IMR-90 (cell line): Measurements from ENCODE around the gene MYH11. TPM values are rescaled to one million over a fixed set of nuclear protein-coding genes. Genes with fewer than 3 reads are reported as not detected.
A peak's percentile ranks its signal among the peaks of the same experiment; 100 is the strongest.

Source experiments
- ATAC-seq: fragments of 200-7000 bp; cut with Tn5 transposase; 2 replicates; pipeline ENCODE4 v1.9.1; 2020; ENCODE audit warnings: low read depth, mild to moderate bottlenecking, moderate library complexity
- BruUV-seq: library from RNA; stranded (reverse); fragments of 400-500 nt; replicated peaks from 2 replicates; lab custom pipeline; 2021; lab: Mats Ljungman, UMichigan
- CTCF ChIA-PET: fragments of 300-600 bp; formaldehyde crosslinking; extraction: SDS; loops from one replicate; lab custom pipeline; 2021; ENCODE audit warnings: antibody characterized with exemption; lab: Yijun Ruan, JAX
- POLR2A ChIA-PET: fragments of 300-600 bp; sonication (Branson Sonifier 250); formaldehyde crosslinking; loops from one replicate; lab custom pipeline; 2022; ENCODE audit warnings: antibody characterized with exemption; ENCODE audit not compliant: unreplicated experiment; lab: Charles Lee
- DNase-seq: peaks from one replicate; pipeline ENCODE4 v3.0.0; 2013
- H2AFZ ChIP-seq: replicated peaks from 2 replicates; pipeline ENCODE3; 2013; ENCODE audit warnings: low read length, mild to moderate bottlenecking; ENCODE audit not compliant: poor library complexity
- H2AK5ac ChIP-seq: 2 replicates; pipeline ENCODE4 v1.6.1; 2013; ENCODE audit warnings: low read depth, low read length, inconsistent platforms
- H2AK9ac ChIP-seq: replicated peaks from 2 replicates; pipeline ENCODE3; 2013; ENCODE audit warnings: mild to moderate bottlenecking, low read depth, low read length, moderate library complexity; ENCODE audit not compliant: poor library complexity
- H2BK120ac ChIP-seq: 2 replicates; pipeline ENCODE4 v1.6.1; 2013; ENCODE audit warnings: low read depth, low read length, inconsistent platforms
- H2BK15ac ChIP-seq: 3 replicates; pipeline ENCODE4 v1.6.1; 2013; ENCODE audit warnings: low read depth, low read length, inconsistent platforms
- H2BK20ac ChIP-seq: 2 replicates; pipeline ENCODE4 v1.6.1; 2013; ENCODE audit warnings: low read depth, mild to moderate bottlenecking, inconsistent platforms, low read length, moderate library complexity
- H2BK5ac ChIP-seq: 2 replicates; pipeline ENCODE4 v1.6.1; 2013; ENCODE audit warnings: mild to moderate bottlenecking, low read depth, low read length, inconsistent platforms; ENCODE audit not compliant: poor library complexity, severe bottlenecking
- H3K14ac ChIP-seq: replicated peaks from 2 replicates; pipeline ENCODE4 v1.6.1; 2013; ENCODE audit warnings: low read depth, low read length, inconsistent platforms
- H3K18ac ChIP-seq: 2 replicates; pipeline ENCODE4 v1.6.1; 2013; ENCODE audit warnings: low read depth, low read length, control low read depth
- H3K23ac ChIP-seq: 2 replicates; pipeline ENCODE4 v1.6.1; 2013; ENCODE audit warnings: low read depth, low read length, inconsistent platforms
- H3K27ac ChIP-seq: 2 replicates; pipeline ENCODE4 v1.5.1; 2013; ENCODE audit warnings: mild to moderate bottlenecking, control low read depth, low read length; ENCODE audit not compliant: insufficient read depth
- H3K27me3 ChIP-seq: 2 replicates; pipeline ENCODE4 v1.6.1; 2013; ENCODE audit warnings: low read length; ENCODE audit not compliant: control insufficient read depth, insufficient read depth
- H3K36me3 ChIP-seq: 2 replicates; pipeline ENCODE4 v1.6.1; 2013; ENCODE audit warnings: low read length, mixed read lengths; ENCODE audit not compliant: control insufficient read depth, insufficient read depth
- H3K4ac ChIP-seq: 2 replicates; pipeline ENCODE4 v1.6.1; 2013; ENCODE audit warnings: low read depth, low read length, inconsistent platforms
- H3K4me1 ChIP-seq: 2 replicates; pipeline ENCODE4 v1.6.1; 2013; ENCODE audit warnings: low read length, mixed read lengths; ENCODE audit not compliant: control insufficient read depth, insufficient read depth
- H3K4me2 ChIP-seq: 2 replicates; pipeline ENCODE4 v1.6.1; 2013; ENCODE audit warnings: low read depth, mild to moderate bottlenecking, control low read depth, low read length, moderate library complexity
- H3K4me3 ChIP-seq: 2 replicates; pipeline ENCODE4 v1.5.1; 2013; ENCODE audit warnings: low read depth, mild to moderate bottlenecking, control low read depth, low read length, moderate library complexity; ENCODE audit not compliant: insufficient read depth
- H3K56ac ChIP-seq: 2 replicates; pipeline ENCODE4 v1.6.1; 2013; ENCODE audit warnings: low read length, inconsistent platforms; ENCODE audit not compliant: insufficient read depth; ENCODE audit errors: extremely low read depth
- H3K79me1 ChIP-seq, 2 experiments: 2 replicates each; pipeline ENCODE4 v1.6.1; 2013; ENCODE audit warnings: low read length in 2 of 2, inconsistent platforms in 1 of 2, low read depth in 1 of 2
- H3K9ac ChIP-seq: 2 replicates; pipeline ENCODE4 v1.6.1; 2013; ENCODE audit warnings: low read depth, low read length, control low read depth
- H3K9me1 ChIP-seq: 2 replicates; pipeline ENCODE4 v1.6.1; 2013; ENCODE audit warnings: low read length, inconsistent platforms; ENCODE audit not compliant: insufficient read depth
- H3K9me3 ChIP-seq: 2 replicates; pipeline ENCODE4 v1.6.1; 2013; ENCODE audit warnings: low read length; ENCODE audit not compliant: control insufficient read depth, insufficient read depth
- H4K20me1 ChIP-seq: 2 replicates; pipeline ENCODE4 v1.6.1; 2013; ENCODE audit warnings: low read length, inconsistent platforms; ENCODE audit not compliant: insufficient read depth
- H4K5ac ChIP-seq: 2 replicates; pipeline ENCODE4 v1.6.1; 2013; ENCODE audit warnings: mild to moderate bottlenecking, low read depth, low read length, control low read depth
- H4K8ac ChIP-seq, 2 experiments: 2 replicates each; pipeline ENCODE4 v1.6.1; 2013; ENCODE audit warnings: low read depth in 2 of 2, low read length in 2 of 2, control low read depth in 1 of 2, inconsistent platforms in 1 of 2
- H4K91ac ChIP-seq: 2 replicates; pipeline ENCODE4 v1.6.1; 2013; ENCODE audit warnings: low read depth, low read length, inconsistent platforms; ENCODE audit not compliant: insufficient read depth
- BHLHE40 ChIP-seq: fragments of 150-350 bp; IDR thresholded peaks from 2 replicates; pipeline ENCODE4 v1.6.1; 2016; ENCODE audit warnings: mild to moderate bottlenecking, low read depth, low read length
- CEBPB ChIP-seq: IDR thresholded peaks from 2 replicates; pipeline ENCODE4 v1.6.1; 2012; ENCODE audit warnings: low read depth, low read length, improper control_type of control experiment
- FOS ChIP-seq: fragments of 150-350 bp; IDR thresholded peaks from 2 replicates; pipeline ENCODE4 v1.6.1; 2016; ENCODE audit warnings: low read depth, low read length
- MAZ ChIP-seq: IDR thresholded peaks from 2 replicates; pipeline ENCODE4 v1.6.1; 2012; ENCODE audit warnings: low read depth, mild to moderate bottlenecking, low read length, improper control_type of control experiment, moderate library complexity, borderline replicate concordance
- MXI1 ChIP-seq: IDR thresholded peaks from 2 replicates; pipeline ENCODE4 v1.6.1; 2012; ENCODE audit warnings: low read depth, mild to moderate bottlenecking, low read length, moderate library complexity, borderline replicate concordance
- SMC3 ChIP-seq: fragments of 150-350 bp; IDR thresholded peaks from 2 replicates; pipeline ENCODE4 v1.6.1; 2016; ENCODE audit warnings: low read depth, mild to moderate bottlenecking, antibody characterized with exemption, low read length, moderate library complexity
- WGBS, 2 experiments: methylation state at CpG; one replicate each; pipeline versions ENCODE4 v1.1.5 to v1.1.7; 2013; ENCODE audit warnings: missing lambda C conversion rate in 2 of 2; ENCODE audit not compliant: insufficient read length in 1 of 2; ENCODE audit errors: extremely low coverage in 2 of 2; 5-methylcytosine and 5-hydroxymethylcytosine counted together
- dilution Hi-C: fragments of 300-500 bp; cut with HindIII; formaldehyde crosslinking; loops from one replicate; pipeline ENCODE4 v1.14.3; 2018; ENCODE audit warnings: low sequenced_read_pairs; ENCODE audit not compliant: unreplicated experiment
- in situ Hi-C: fragments of 300-500 bp; cut with MboI; formaldehyde crosslinking; loops from 3 replicates; pipeline ENCODE4 v1.14.3; 2019; ENCODE audit warnings: low sequenced_read_pairs, inconsistent platforms, mixed read lengths
- intact Hi-C: fragments of 100-400 bp; cut with micrococcal nuclease; formaldehyde crosslinking; loops from 2 replicates; pipeline ENCODE4 v1.10.0; 2022
- polyA plus RNA-seq, 3 experiments: library from polyadenylated mRNA; depleted of rRNA; stranded (reverse); fragments of >200 nt; gene quantifications; 2 replicates each; pipeline ENCODE4 v1.2.3, GENCODE V29; 2012; ENCODE audit warnings: low replicate concordance in 1 of 3
- total RNA-seq: library from RNA; depleted of rRNA; stranded (reverse); fragments of >200 nt; gene quantifications from 2 replicates; pipeline ENCODE4 v1.2.3, GENCODE V29; 2012
- TF ChIP-seq, protein P1 (sequence below): fragments of 150-350 bp; IDR thresholded peaks from 2 replicates; pipeline ENCODE4 v1.6.1; 2016; ENCODE audit warnings: low read depth, mild to moderate bottlenecking, low read length, moderate library complexity, borderline replicate concordance
- TF ChIP-seq, protein P2 (sequence below): conservative IDR thresholded peaks from 2 replicates; pipeline ENCODE4 v1.5.1; 2012; ENCODE audit warnings: mild to moderate bottlenecking, low read depth, low read length, improper control_type of control experiment

MYH11 gene
- total and polyA plus RNA-seq, 2 of the 4 experiments (the other 2 are of a cell fraction): under 0.01 to 0.12 TPM

DNA sequence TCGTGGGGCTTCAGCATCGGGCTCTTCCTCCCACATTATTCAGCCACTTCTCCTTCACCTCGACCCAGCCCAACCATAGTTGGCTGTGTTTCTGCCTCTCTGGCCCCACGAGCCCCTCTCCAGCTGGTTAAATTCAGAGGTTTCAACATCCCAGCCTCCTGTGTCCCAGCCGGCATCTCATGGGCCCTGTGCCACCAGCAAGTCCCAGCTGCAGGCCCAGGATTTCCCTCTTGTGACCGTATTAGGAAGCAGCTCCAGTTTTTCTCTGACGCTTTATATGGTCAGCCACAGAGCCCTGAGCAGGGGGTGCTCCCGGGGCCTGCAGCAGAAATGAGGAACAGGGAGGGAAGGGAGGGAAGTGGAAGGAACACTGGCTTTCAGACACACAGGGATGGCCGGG is 27.4 kb downstream of the MYH11 start:
- no peak overlapping the region for H3K23ac ChIP-seq
- no peaks in the 10 kb centered on the region for H3K9me1 ChIP-seq
- peak overlapping the region; percentile 46 to 82; a peak in 3 of 4 replicates for H4K8ac ChIP-seq
- peak overlapping the region; percentile 95; the same call in 2 of the 3 replicates for H2BK15ac ChIP-seq
- 0 out of 2 replicates have a peak overlapping the region, but pooled peaks have one; percentile 10 for H3K4me2 ChIP-seq
- peak overlapping the region; percentile 37; the same call in 1 of the 2 replicates for H3K14ac ChIP-seq
- no peaks in the 10 kb centered on the region for H4K20me1 ChIP-seq
- POLR2A ChIA-PET: no interaction called here
- CTCF ChIA-PET: interaction anchor here (0.6 kb wide), 1 partner anchor 27 kb away, joined by 4 read pairs; no protein-coding TSS in a partner anchor
- H4K5ac ChIP-seq: peak overlapping the region; percentile 86
- no peaks in the 10 kb centered on the region for H3K36me3 ChIP-seq
- H2BK5ac ChIP-seq: no peak overlapping the region
- peak overlapping the region; percentile 83 for H3K4ac ChIP-seq
- no peaks in the 10 kb centered on the region for H3K79me1 ChIP-seq
- dilution Hi-C loops: no loop called here
- 0 out of 2 replicates have a peak overlapping the region, but pooled peaks have one; percentile 9 for H2BK20ac ChIP-seq
- 4% methylated on average over 4 of the region's 9 CpGs; no CpG with 5 or more reads in 1 of the 2 experiments for WGBS, 2 experiments
- no peaks in the 10 kb centered on the region for H3K9me3 ChIP-seq
- in situ Hi-C loops: no loop called here
- no peak overlapping the region for H3K4me3 ChIP-seq
- peak overlapping the region; percentile 81; the same call in 1 of the 2 replicates for H4K91ac ChIP-seq
- intact Hi-C loops: no loop called here
- ATAC-seq (peak; percentile 96), DNase-seq (peak; percentile 68)
- H2AFZ ChIP-seq: peak overlapping the region; percentile 86
- peaks cover 5% of the 10 kb centered on the region; the same call in 1 of the 2 replicates for H3K27me3 ChIP-seq
- H3K4me1 ChIP-seq: peaks cover 3% of the 10 kb centered on the region
- no peak overlapping the region for H3K56ac ChIP-seq
- no TSS peak for BruUV-seq
- TF ChIP-seq BHLHE40 (no peak), MAZ (no peak), CEBPB (no peak), SMC3 (no peak), MXI1 (no peak), FOS (no peak)
- TF ChIP-seq, protein P1, sequence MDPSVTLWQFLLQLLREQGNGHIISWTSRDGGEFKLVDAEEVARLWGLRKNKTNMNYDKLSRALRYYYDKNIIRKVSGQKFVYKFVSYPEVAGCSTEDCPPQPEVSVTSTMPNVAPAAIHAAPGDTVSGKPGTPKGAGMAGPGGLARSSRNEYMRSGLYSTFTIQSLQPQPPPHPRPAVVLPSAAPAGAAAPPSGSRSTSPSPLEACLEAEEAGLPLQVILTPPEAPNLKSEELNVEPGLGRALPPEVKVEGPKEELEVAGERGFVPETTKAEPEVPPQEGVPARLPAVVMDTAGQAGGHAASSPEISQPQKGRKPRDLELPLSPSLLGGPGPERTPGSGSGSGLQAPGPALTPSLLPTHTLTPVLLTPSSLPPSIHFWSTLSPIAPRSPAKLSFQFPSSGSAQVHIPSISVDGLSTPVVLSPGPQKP: no peak
- TF ChIP-seq, protein P2, sequence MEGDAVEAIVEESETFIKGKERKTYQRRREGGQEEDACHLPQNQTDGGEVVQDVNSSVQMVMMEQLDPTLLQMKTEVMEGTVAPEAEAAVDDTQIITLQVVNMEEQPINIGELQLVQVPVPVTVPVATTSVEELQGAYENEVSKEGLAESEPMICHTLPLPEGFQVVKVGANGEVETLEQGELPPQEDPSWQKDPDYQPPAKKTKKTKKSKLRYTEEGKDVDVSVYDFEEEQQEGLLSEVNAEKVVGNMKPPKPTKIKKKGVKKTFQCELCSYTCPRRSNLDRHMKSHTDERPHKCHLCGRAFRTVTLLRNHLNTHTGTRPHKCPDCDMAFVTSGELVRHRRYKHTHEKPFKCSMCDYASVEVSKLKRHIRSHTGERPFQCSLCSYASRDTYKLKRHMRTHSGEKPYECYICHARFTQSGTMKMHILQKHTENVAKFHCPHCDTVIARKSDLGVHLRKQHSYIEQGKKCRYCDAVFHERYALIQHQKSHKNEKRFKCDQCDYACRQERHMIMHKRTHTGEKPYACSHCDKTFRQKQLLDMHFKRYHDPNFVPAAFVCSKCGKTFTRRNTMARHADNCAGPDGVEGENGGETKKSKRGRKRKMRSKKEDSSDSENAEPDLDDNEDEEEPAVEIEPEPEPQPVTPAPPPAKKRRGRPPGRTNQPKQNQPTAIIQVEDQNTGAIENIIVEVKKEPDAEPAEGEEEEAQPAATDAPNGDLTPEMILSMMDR: no peak
- peak overlapping the region; percentile 81; the same call in 1 of the 2 replicates for H2BK120ac ChIP-seq
- peak overlapping the region; percentile 55 for H2AK9ac ChIP-seq
- peak overlapping the region; percentile 42 for H3K27ac ChIP-seq
- H3K9ac ChIP-seq: peak overlapping the region; percentile 15
- peak overlapping the region; percentile 84 for H3K18ac ChIP-seq
- H2AK5ac ChIP-seq: peak overlapping the region; percentile 29
